RWPE2 (cell line): Measurements from ENCODE around the gene CLIC3.

Experiments
- ATAC-seq: fragments of 200-7000 bp; cut with Tn5 transposase; 3 replicates; pipeline ENCODE4 v1.9.1; 2021; ENCODE audit warnings: low read depth
- DNase-seq: peaks from one replicate; pipeline ENCODE4 v3.0.0-alpha.2; 2020; ENCODE audit warnings: low spot score
- H3K27ac ChIP-seq: fragments of 450-650 bp; 2 replicates; pipeline ENCODE4 v1.5.1; 2017; ENCODE audit warnings: mild to moderate bottlenecking; ENCODE audit not compliant: poor library complexity, severe bottlenecking
- H3K27me3 ChIP-seq: fragments of 250-450 bp; sonication (Bioruptor Pico); 2 replicates; pipeline ENCODE4 v1.5.1; 2021; ENCODE audit warnings: mild to moderate bottlenecking, moderate library complexity; ENCODE audit not compliant: insufficient read depth, poor library complexity, severe bottlenecking
- H3K36me3 ChIP-seq: fragments of 250-450 bp; sonication (Bioruptor Pico); 2 replicates; pipeline ENCODE4 v1.5.1; 2020; ENCODE audit warnings: low read depth, mild to moderate bottlenecking, moderate library complexity
- H3K4me1 ChIP-seq: fragments of 250-450 bp; sonication (Bioruptor Pico); 2 replicates; pipeline ENCODE4 v1.5.1; 2021; ENCODE audit warnings: mild to moderate bottlenecking, moderate library complexity; ENCODE audit not compliant: insufficient read depth, poor library complexity, severe bottlenecking
- H3K4me3 ChIP-seq: fragments of 250-450 bp; sonication (Bioruptor Pico); 2 replicates; pipeline ENCODE4 v1.5.1; 2021; ENCODE audit warnings: mild to moderate bottlenecking, moderate library complexity; ENCODE audit not compliant: severe bottlenecking
- H3K9me3 ChIP-seq: fragments of 250-450 bp; sonication (Bioruptor Pico); 2 replicates; pipeline ENCODE4 v1.5.1; 2021; ENCODE audit warnings: mild to moderate bottlenecking, moderate library complexity; ENCODE audit not compliant: severe bottlenecking
- CTCF ChIP-seq: fragments of 450-650 bp; IDR thresholded peaks from one replicate; pipeline ENCODE4 v1.5.1; 2017; ENCODE audit warnings: mild to moderate bottlenecking, moderate library complexity; ENCODE audit not compliant: poor library complexity, severe bottlenecking

Gene CLIC3

DNA sequence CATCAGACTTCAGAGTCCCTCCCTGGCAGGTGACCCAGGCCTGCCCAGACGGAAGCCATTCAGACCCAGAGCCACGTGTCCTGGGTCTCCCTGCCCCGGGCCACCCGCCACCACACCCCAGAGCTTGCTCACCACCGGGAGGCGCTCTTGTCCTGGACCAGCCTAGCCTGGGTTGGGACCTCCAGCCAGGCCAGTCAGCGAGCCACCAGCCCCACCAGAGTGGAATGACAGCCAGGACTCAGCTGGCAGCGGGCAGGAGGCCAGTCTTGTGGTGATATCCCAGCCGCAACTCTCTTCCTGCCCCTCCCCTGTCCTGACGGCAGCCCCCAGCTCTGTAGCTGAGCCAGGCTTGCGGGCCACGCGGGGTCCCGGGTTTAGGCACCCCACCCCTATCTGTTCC lies 20.7 kb downstream of the CLIC3 start:
- no peak for TF ChIP-seq CTCF
- Histone ChIP-seq H3K9me3 (no peaks in the 10 kb centered on the region), H3K27ac (no peak overlapping the region), H3K4me1 (peaks cover 7% of the 10 kb centered on the region), H3K27me3 (no peaks in the 10 kb centered on the region), H3K4me3 (no peak overlapping the region), H3K36me3 (no peaks in the 10 kb centered on the region)
- DNase-seq (no peak), ATAC-seq (no peak)

GRCh38 chr9:136974817-136975535 lies 21.4 kb downstream of the CLIC3 start:
- H3K4me1 ChIP-seq, result peaks cover 7% of the 10 kb centered on the region
- H3K27me3 ChIP-seq, result no peaks in the 10 kb centered on the region
- H3K36me3 ChIP-seq, result no peaks in the 10 kb centered on the region
- DNase-seq (no peak), ATAC-seq (peak; percentile 29; the same call in 1 of the 3 replicates)
- H3K27ac ChIP-seq, result no peak overlapping the region
- no peak overlapping the region for H3K4me3 ChIP-seq
- H3K9me3 ChIP-seq, result no peaks in the 10 kb centered on the region
- TF ChIP-seq CTCF, result no peak

GRCh38 chr9:136973618-136974617 lies 22.4 kb downstream of the CLIC3 start:
- H3K4me3 ChIP-seq, result no peak overlapping the region
- no peak for TF ChIP-seq CTCF
- no peak for ATAC-seq
- no peak overlapping the region for H3K27ac ChIP-seq
- no peaks in the 10 kb centered on the region for H3K27me3 ChIP-seq
- peaks cover 7% of the 10 kb centered on the region for H3K4me1 ChIP-seq
- no peaks in the 10 kb centered on the region for H3K9me3 ChIP-seq
- no peaks in the 10 kb centered on the region for H3K36me3 ChIP-seq
- no peak for DNase-seq

DNA sequence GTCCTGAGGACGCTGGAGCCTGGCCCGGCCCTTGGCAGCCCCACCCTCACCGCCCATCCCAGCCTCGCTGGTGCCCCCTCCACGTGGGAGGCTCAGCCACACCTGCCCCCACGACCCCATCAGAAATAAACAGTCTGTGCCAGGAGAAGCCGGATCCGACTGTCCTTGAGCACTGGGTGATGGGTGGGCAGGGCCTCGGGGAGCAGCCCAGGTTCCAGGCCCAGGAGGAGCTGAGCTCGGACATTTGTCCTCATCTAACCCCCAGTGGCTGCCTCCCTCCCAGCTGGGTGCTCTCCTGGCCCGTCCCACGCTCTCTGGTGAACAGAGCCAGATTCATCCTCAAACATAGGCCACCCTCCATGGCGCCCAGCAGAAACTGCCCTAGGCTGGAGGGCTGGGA lies 23.6 kb downstream of the CLIC3 start:
- ATAC-seq (no peak), DNase-seq (no peak)
- no peak for TF ChIP-seq CTCF
- peaks cover 7% of the 10 kb centered on the region for H3K4me1 ChIP-seq
- no peaks in the 10 kb centered on the region for H3K27me3 ChIP-seq
- H3K36me3 ChIP-seq, result no peaks in the 10 kb centered on the region
- H3K9me3 ChIP-seq, result no peaks in the 10 kb centered on the region
- no peak overlapping the region for H3K27ac ChIP-seq
- no peak overlapping the region for H3K4me3 ChIP-seq

- no peak for ATAC-seq
- Histone ChIP-seq H3K36me3 (no peaks in the 10 kb centered on the region), H3K4me3 (no peak overlapping the region), H3K9me3 (no peaks in the 10 kb centered on the region), H3K4me1 (peaks cover 7% of the 10 kb centered on the region), H3K27me3 (no peaks in the 10 kb centered on the region), H3K27ac (no peak overlapping the region)
- no peak for DNase-seq
- TF ChIP-seq CTCF, result no peak
Measured at GRCh38 chr9:136972335-136972734, 24.0 kb downstream of the CLIC3 start.
